ENCODE data around the gene AHRR.
"Not testable (repeated sequence)": the region's sequence is repeated elsewhere in the genome, so short reads cannot be mapped to it uniquely, and the experiment has no call there.

Gene AHRR

GRCh38 chr5:478369-478981, 157.0 kb downstream of the AHRR start:
- DNase-seq, result no peak

GRCh38 chr5:478982-479535, 157.5 kb downstream of the AHRR start:
- DNase-seq, result no peak

GRCh38 chr5:479566-480319, 158.2 kb downstream of the AHRR start:
- DNase-seq, result no peak

GRCh38 chr5:481347-481746, 159.8 kb downstream of the AHRR start:
- no peak for DNase-seq

GRCh38 chr5:482021-482420, 160.5 kb downstream of the AHRR start:
- no peak for DNase-seq

GRCh38 chr5:482506-482905, 161.0 kb downstream of the AHRR start:
- DNase-seq, result no peak

GRCh38 chr5:483011-483410, 161.5 kb downstream of the AHRR start:
- DNase-seq, result no peak

GRCh38 chr5:483434-484140, 162.1 kb downstream of the AHRR start:
- DNase-seq, result no peak

GRCh38 chr5:484556-484955, 163.0 kb downstream of the AHRR start:
- DNase-seq, result no peak

GRCh38 chr5:485113-485945, 163.8 kb downstream of the AHRR start:
- no peak for DNase-seq

- no peak for DNase-seq
Measured at GRCh38 chr5:485946-486491, 164.5 kb downstream of the AHRR start.

- not testable (repeated sequence) for DNase-seq
Measured at GRCh38 chr5:486597-486996, 165.1 kb downstream of the AHRR start.
